Measurements from ENCODE around the gene NCBP3.

NCBP3 gene

GRCh38 chr17:3845621-3846436 lies at the start of gene NCBP3:
NCBP3 (minus strand) TSS chr17:3846246; CDS start chr17:3846223, 23 bp downstream.
- Histone ChIP-seq H3K9me3 (ENCODE audit: low read length) (no peaks in the 10 kb centered on the region), H3K4me3 (ENCODE audit: low read depth, low read length, poor library complexity, severe bottlenecking) (peak within 1 kb of the TSS; percentile 74), H3K9me2 (ENCODE audit: low read depth, low read length) (no peaks in the 10 kb centered on the region), H2AFZ (ENCODE audit: low read length) (no peak within 1 kb of the TSS), H3K79me2 (ENCODE audit: insufficient read depth, low read length) (no peaks in the 10 kb centered on the region; the same call in 1 of the 2 replicates), H3K36me3 (ENCODE audit: insufficient read depth, low read length) (peaks cover 29% of the 10 kb centered on the region), H3K27ac (ENCODE audit: low read depth, low read length, poor library complexity, severe bottlenecking) (no peak within 1 kb of the TSS), H3F3A (ENCODE audit: insufficient read depth, low read length) (no peaks in the 10 kb centered on the region), H3K9ac (ENCODE audit: low read length) (peak within 1 kb of the TSS; percentile 85), H3K4me1 (ENCODE audit: insufficient read depth, low read length, severe bottlenecking) (peaks cover 20% of the 10 kb centered on the region), H3K4me2 (ENCODE audit: low read length) (peak within 1 kb of the TSS; percentile 80), H3K27me3 (ENCODE audit: insufficient read depth, low read length) (peaks cover 4% of the 10 kb centered on the region; the same call in 1 of the 2 replicates), H4K20me1 (ENCODE audit: insufficient read depth, low read length) (no peaks in the 10 kb centered on the region)
- TF ChIP-seq EZH2 (IDR thresholded peaks at IDR 0.05; ENCODE audit: borderline replicate concordance, low read length) (no peak), CTCF (IDR thresholded peaks at IDR 0.05; ENCODE audit: low read length) (peak; percentile 95)

- Histone ChIP-seq H3K4me2 (ENCODE audit: low read length) (no peak overlapping the region), H3K79me2 (ENCODE audit: insufficient read depth, low read length) (no peaks in the 10 kb centered on the region), H3K36me3 (ENCODE audit: insufficient read depth, low read length) (no peaks in the 10 kb centered on the region), H3K9me3 (ENCODE audit: low read length) (no peaks in the 10 kb centered on the region), H3K4me1 (ENCODE audit: insufficient read depth, low read length, severe bottlenecking) (peaks cover 22% of the 10 kb centered on the region), H3K9ac (ENCODE audit: low read length) (no peak overlapping the region), H2AFZ (ENCODE audit: low read length) (no peak overlapping the region), H3K4me3 (ENCODE audit: low read depth, low read length, poor library complexity, severe bottlenecking) (no peak overlapping the region), H3K27me3 (ENCODE audit: insufficient read depth, low read length) (peaks cover 8% of the 10 kb centered on the region; the same call in 1 of the 2 replicates), H4K20me1 (ENCODE audit: insufficient read depth, low read length) (no peaks in the 10 kb centered on the region), H3K9me2 (ENCODE audit: low read depth, low read length) (no peaks in the 10 kb centered on the region), H3F3A (ENCODE audit: insufficient read depth, low read length) (no peaks in the 10 kb centered on the region), H3K27ac (ENCODE audit: low read depth, low read length, poor library complexity, severe bottlenecking) (no peak overlapping the region)
- TF ChIP-seq CTCF (IDR thresholded peaks at IDR 0.05; ENCODE audit: low read length) = no peak
- no peak for TF ChIP-seq EZH2 (IDR thresholded peaks at IDR 0.05; ENCODE audit: borderline replicate concordance, low read length)
These were observed 49.3 kb upstream of the NCBP3 start for GRCh38 chr17:3895354-3895753.

- TF ChIP-seq CTCF (IDR thresholded peaks at IDR 0.05; ENCODE audit: low read length) (no peak), EZH2 (IDR thresholded peaks at IDR 0.05; ENCODE audit: borderline replicate concordance, low read length) (no peak)
- H3K9me2 ChIP-seq (ENCODE audit: low read depth, low read length) = no peaks in the 10 kb centered on the region
- H3K36me3 ChIP-seq (ENCODE audit: insufficient read depth, low read length) = no peaks in the 10 kb centered on the region
- no peaks in the 10 kb centered on the region for H3F3A ChIP-seq (ENCODE audit: insufficient read depth, low read length)
- peaks cover 22% of the 10 kb centered on the region for H3K4me1 ChIP-seq (ENCODE audit: insufficient read depth, low read length, severe bottlenecking)
- H3K4me3 ChIP-seq (ENCODE audit: low read depth, low read length, poor library complexity, severe bottlenecking) = no peak overlapping the region
- H3K79me2 ChIP-seq (ENCODE audit: insufficient read depth, low read length) = no peaks in the 10 kb centered on the region
- no peak overlapping the region for H3K27ac ChIP-seq (ENCODE audit: low read depth, low read length, poor library complexity, severe bottlenecking)
- H3K9ac ChIP-seq (ENCODE audit: low read length) = no peak overlapping the region
- peaks cover 8% of the 10 kb centered on the region; the same call in 1 of the 2 replicates for H3K27me3 ChIP-seq (ENCODE audit: insufficient read depth, low read length)
- H4K20me1 ChIP-seq (ENCODE audit: insufficient read depth, low read length) = no peaks in the 10 kb centered on the region
- H2AFZ ChIP-seq (ENCODE audit: low read length) = no peak overlapping the region
- H3K4me2 ChIP-seq (ENCODE audit: low read length) = no peak overlapping the region
- H3K9me3 ChIP-seq (ENCODE audit: low read length) = no peaks in the 10 kb centered on the region
These were observed 48.9 kb upstream of the NCBP3 start for GRCh38 chr17:3894911-3895343.

Data from OCI-LY1 (cell line).